ENCODE measurements around the gene C10orf143.

The C10orf143 gene

DNA sequence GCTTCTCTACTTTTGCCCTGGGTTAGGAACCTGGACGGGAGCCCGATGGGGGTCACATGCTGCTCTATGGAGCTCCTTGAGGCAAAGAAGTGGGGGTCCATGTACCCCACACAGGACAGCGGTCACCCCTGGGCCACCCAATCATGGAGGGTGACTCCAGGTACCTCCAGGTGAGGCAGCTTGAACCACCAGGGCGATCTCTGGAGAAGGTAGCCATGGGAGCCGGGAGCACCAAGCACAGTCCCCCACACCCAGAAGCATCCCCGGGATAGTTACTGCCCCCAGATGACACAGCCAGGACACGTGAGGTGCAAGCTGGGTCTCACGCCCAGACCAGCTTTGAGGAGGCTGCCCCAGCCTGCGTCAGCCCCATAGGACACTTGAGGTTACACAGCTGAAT lies 58.4 kb downstream of the C10orf143 start:
- peaks cover 10% of the 10 kb centered on the region for H3K36me3 Mint-ChIP-seq (ENCODE audit: low read depth)
- no peak overlapping the region for H3K27ac Mint-ChIP-seq
- no peaks in the 10 kb centered on the region for H3K9me3 Mint-ChIP-seq
- H3K4me1 Mint-ChIP-seq (ENCODE audit: low read depth): no peaks in the 10 kb centered on the region
- H3K4me3 Mint-ChIP-seq: no peak overlapping the region
- H3K27me3 Mint-ChIP-seq: no peaks in the 10 kb centered on the region

DNA sequence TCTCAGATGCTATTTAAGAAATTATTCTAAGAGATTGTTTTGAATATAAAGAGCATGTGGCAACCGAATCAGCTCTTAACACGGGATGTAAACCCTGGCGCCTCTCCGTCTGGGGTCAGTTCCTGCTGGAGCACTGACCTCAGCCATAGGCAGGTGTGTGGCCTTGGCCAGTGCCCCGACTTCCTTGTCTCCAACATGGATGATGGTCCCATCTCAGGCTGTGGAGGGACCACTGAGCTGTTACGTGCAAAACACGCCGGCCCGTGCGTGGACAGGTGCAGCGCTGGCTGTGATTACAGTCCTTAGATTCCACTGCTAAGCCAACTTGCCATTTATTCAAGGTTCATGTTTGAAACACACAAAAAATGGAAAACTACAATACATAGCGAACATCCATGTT lies 59.9 kb downstream of the C10orf143 start:
- Mint-ChIP-seq H3K27ac (no peak overlapping the region), H3K4me3 (no peak overlapping the region), H3K4me1 (ENCODE audit: low read depth) (no peaks in the 10 kb centered on the region), H3K36me3 (ENCODE audit: low read depth) (peaks cover 6% of the 10 kb centered on the region), H3K27me3 (no peaks in the 10 kb centered on the region), H3K9me3 (no peaks in the 10 kb centered on the region)

DNA sequence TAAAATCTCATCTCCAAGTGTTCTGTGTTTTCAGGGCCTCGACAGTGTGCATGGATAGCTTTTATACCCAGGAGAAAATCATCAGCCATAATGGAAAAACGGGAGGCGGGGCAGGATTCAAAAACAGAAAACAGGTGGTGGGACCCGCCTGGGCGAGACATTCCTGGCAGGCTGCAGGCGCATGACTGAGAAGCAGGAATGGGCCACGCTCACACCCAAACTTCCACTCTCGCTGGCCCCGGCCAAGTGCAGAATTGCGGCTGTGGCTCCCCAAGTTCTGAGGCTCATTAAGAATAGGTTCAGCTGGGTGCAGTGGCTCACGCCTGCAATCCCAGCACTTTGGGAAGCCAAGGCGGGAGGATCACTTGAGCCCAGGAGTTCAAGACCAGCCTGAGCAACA lies 60.6 kb downstream of the C10orf143 start:
- no peaks in the 10 kb centered on the region for H3K9me3 Mint-ChIP-seq
- H3K4me1 Mint-ChIP-seq (ENCODE audit: low read depth): no peaks in the 10 kb centered on the region
- no peaks in the 10 kb centered on the region for H3K27me3 Mint-ChIP-seq
- no peak overlapping the region for H3K27ac Mint-ChIP-seq
- H3K4me3 Mint-ChIP-seq: no peak overlapping the region
- peaks cover 5% of the 10 kb centered on the region for H3K36me3 Mint-ChIP-seq (ENCODE audit: low read depth)

- Mint-ChIP-seq H3K27me3 (no peaks in the 10 kb centered on the region), H3K4me3 (no peak overlapping the region), H3K27ac (no peak overlapping the region), H3K4me1 (ENCODE audit: low read depth) (no peaks in the 10 kb centered on the region), H3K36me3 (ENCODE audit: low read depth) (no peaks in the 10 kb centered on the region), H3K9me3 (no peaks in the 10 kb centered on the region)
Measured at GRCh38 chr10:130049244-130049643, 61.4 kb downstream of the C10orf143 start.

GRCh38 chr10:130048081-130048480 lies 62.5 kb downstream of the C10orf143 start:
- Mint-ChIP-seq H3K4me3 (no peak overlapping the region), H3K27me3 (peaks cover 6% of the 10 kb centered on the region), H3K36me3 (ENCODE audit: low read depth) (no peaks in the 10 kb centered on the region), H3K27ac (no peak overlapping the region), H3K9me3 (no peaks in the 10 kb centered on the region), H3K4me1 (ENCODE audit: low read depth) (no peaks in the 10 kb centered on the region)

GRCh38 chr10:130047336-130047735 lies 63.3 kb downstream of the C10orf143 start:
- no peaks in the 10 kb centered on the region for H3K9me3 Mint-ChIP-seq
- no peak overlapping the region for H3K27ac Mint-ChIP-seq
- H3K27me3 Mint-ChIP-seq: peaks cover 6% of the 10 kb centered on the region
- H3K4me3 Mint-ChIP-seq: no peak overlapping the region
- no peaks in the 10 kb centered on the region for H3K4me1 Mint-ChIP-seq (ENCODE audit: low read depth)
- no peaks in the 10 kb centered on the region for H3K36me3 Mint-ChIP-seq (ENCODE audit: low read depth)

DNA sequence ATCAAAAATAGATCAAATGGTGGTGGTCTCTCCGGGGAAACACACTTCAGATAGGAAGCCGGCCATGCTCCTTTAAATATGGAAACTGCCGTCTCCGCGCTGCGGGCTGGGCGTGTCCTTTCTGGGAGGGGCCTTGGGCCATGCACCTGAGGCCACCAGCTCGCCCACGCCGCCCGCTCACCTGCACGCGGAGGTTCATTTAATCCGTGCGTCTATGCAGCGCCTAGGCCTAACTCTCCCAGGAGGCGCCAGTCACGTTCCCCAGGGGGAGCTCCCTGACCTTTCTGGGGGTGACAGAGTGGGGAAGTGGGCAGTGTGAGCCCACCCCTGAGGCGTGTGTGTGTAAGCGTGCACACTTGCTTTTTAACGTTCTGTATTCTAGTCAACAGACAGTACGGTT lies 64.0 kb downstream of the C10orf143 start:
- Mint-ChIP-seq H3K4me1 (ENCODE audit: low read depth) (no peaks in the 10 kb centered on the region), H3K27me3 (peaks cover 6% of the 10 kb centered on the region), H3K27ac (no peak overlapping the region), H3K9me3 (no peaks in the 10 kb centered on the region), H3K4me3 (no peak overlapping the region), H3K36me3 (ENCODE audit: low read depth) (no peaks in the 10 kb centered on the region)

DNA sequence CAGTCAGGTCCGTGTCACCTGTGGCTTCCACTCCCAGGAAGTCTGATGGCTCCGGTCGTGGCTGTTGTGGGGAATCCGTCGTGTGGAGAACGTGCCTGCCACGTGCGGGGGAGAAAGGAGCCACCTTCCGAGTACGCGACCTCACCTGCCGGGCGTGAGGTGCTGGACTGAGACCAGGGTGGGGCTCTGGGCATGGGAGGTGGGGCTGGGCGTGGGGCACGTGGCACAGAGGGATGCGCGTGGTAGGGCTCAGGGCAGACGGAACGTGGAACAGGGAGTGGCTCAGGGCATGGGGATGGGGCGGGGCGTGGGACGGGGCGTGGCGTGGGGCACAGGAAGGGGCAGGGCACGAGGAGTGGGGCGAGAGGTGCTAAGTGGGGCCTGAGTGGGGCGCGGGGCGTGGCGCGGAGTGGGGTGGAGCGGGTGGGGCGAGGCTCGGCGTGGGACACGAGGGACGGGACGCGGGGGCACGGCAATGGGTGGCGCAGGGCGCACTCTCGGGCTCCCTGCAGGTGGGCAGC lies 64.8 kb downstream of the C10orf143 start:
- Mint-ChIP-seq H3K27me3 (peaks cover 6% of the 10 kb centered on the region), H3K4me3 (no peak overlapping the region), H3K4me1 (ENCODE audit: low read depth) (no peaks in the 10 kb centered on the region), H3K27ac (no peak overlapping the region), H3K9me3 (no peaks in the 10 kb centered on the region), H3K36me3 (ENCODE audit: low read depth) (no peaks in the 10 kb centered on the region)

DNA sequence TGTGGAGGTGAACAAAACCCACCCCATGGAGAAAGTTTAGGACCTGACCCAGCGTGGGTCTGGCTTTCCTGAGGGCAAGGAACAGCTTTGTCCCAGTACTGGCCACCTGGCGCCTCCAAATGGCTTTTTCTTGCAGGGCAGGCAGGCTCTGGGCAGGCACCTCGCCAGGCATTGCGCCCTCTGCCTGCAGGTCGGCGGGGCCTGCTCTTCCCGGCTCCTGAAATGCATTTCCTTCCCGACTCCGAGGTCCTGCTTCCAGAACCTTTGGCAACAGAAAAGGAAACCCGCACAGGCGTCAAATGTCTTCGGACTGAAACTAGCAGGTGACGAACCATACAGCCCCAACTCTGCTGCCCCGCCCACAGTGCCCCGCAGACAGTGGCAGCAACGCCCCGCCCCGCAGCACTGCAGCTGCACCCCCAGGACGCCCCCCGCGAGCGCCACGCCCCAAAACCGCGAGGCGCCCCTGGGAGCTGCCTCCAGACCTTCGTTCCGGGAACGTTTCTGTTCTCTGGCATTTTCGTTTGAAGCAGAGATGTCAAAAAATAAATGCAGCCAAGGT lies 65.5 kb downstream of the C10orf143 start:
- Mint-ChIP-seq H3K27me3 (peaks cover 6% of the 10 kb centered on the region), H3K4me1 (ENCODE audit: low read depth) (no peaks in the 10 kb centered on the region), H3K9me3 (no peaks in the 10 kb centered on the region), H3K27ac (no peak overlapping the region), H3K36me3 (ENCODE audit: low read depth) (no peaks in the 10 kb centered on the region), H3K4me3 (no peak overlapping the region)

GRCh38 chr10:130044067-130045061 lies 66.3 kb downstream of the C10orf143 start:
- H3K27ac Mint-ChIP-seq: no peak overlapping the region
- peaks cover 6% of the 10 kb centered on the region for H3K27me3 Mint-ChIP-seq
- no peaks in the 10 kb centered on the region for H3K36me3 Mint-ChIP-seq (ENCODE audit: low read depth)
- no peaks in the 10 kb centered on the region for H3K4me1 Mint-ChIP-seq (ENCODE audit: low read depth)
- no peak overlapping the region for H3K4me3 Mint-ChIP-seq
- no peaks in the 10 kb centered on the region for H3K9me3 Mint-ChIP-seq

DNA sequence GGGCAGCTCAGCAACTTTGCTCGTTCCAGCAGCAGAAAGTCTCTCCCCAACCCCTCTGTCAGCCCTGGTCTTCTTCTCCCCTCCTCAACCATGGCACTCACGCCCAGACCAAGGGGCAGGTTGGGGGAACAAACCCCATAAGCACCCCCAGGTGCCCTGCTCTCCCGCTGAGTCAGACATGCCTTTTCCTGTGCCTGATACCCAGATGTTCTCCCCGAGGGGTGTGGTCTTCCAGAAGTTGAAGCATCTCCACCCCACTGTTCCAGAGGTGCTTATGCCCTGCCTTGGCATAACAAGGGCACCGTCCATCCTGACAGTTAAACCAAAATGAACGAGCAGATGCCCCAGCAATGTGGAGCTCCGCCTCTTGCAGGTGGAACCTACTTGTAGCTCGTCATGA lies 67.1 kb downstream of the C10orf143 start:
- Mint-ChIP-seq H3K4me3 (no peak overlapping the region), H3K36me3 (ENCODE audit: low read depth) (no peaks in the 10 kb centered on the region)

DNA sequence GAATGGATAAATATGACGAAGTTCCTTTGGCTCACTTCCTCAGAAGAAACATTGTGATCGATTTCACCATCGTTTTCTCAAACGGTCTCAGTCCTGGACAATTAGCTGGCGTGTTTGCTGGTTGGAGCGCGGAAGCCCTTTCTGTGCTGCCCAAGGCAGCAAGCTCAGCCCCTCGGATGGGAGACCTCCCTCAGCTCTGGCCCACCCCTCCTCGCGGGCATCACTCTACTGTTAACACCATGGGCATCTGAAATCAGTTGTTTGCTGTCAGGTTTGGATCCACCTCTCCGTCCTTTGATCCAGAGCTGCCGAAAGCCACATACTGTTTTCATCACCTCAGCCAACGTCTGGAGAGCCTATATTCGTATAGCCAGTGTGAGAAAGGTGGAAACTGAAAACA lies 68.2 kb downstream of the C10orf143 start:
- no peaks in the 10 kb centered on the region for H3K4me1 Mint-ChIP-seq (ENCODE audit: low read depth)
- H3K27ac Mint-ChIP-seq: no peak overlapping the region
- no peaks in the 10 kb centered on the region for H3K9me3 Mint-ChIP-seq
- no peak overlapping the region for H3K4me3 Mint-ChIP-seq
- H3K27me3 Mint-ChIP-seq: peaks cover 10% of the 10 kb centered on the region
- no peaks in the 10 kb centered on the region for H3K36me3 Mint-ChIP-seq (ENCODE audit: low read depth)

More for the DNA sequence above, 67.1 kb downstream of the C10orf143 start:
- Mint-ChIP-seq H3K9me3 (no peaks in the 10 kb centered on the region), H3K4me1 (ENCODE audit: low read depth) (no peaks in the 10 kb centered on the region), H3K27ac (no peak overlapping the region), H3K27me3 (peaks cover 6% of the 10 kb centered on the region)

DNA sequence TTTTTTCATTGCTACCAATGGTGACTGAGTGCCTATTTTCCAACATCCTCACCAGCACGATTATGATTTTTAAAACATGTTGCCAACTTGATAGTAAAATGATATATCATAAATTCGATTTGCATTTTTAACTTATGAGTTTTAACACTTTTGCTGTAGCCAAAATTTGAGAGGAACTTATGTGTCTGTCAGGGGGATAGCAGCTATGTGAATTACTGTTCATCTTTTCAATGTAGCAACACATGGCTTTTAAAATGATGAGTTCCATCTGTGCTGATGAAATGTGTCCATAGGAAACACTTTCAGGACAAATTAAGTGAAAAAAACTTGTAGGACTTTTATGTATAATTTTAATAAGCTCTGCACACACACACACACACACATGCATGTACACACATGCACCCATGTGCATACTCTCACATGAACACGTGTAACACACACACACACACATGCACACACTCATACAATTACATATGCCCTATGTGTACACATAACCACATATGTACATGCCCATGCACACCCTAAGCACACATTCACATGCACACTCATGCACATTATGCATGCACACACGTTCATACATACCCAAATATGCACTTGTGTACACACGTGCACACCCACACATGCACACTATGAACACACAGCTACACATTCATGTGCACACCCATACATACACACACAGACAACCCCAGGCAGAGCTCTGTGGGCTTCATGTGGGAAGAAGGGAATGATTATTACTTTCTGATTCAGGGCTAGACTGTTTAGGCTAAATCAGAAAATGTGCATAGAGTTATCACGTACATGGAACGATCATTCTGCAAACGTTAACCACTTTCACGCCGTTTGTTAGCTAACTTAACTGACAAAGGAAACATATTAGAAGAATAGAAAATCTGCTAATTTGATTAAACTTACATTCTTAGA lies 68.9 kb downstream of the C10orf143 start:
- no peaks in the 10 kb centered on the region for H3K4me1 Mint-ChIP-seq (ENCODE audit: low read depth)
- peaks cover 10% of the 10 kb centered on the region for H3K27me3 Mint-ChIP-seq
- no peak overlapping the region for H3K4me3 Mint-ChIP-seq
- H3K27ac Mint-ChIP-seq: no peak overlapping the region
- H3K9me3 Mint-ChIP-seq: no peaks in the 10 kb centered on the region
- no peaks in the 10 kb centered on the region for H3K36me3 Mint-ChIP-seq (ENCODE audit: low read depth)

DNA sequence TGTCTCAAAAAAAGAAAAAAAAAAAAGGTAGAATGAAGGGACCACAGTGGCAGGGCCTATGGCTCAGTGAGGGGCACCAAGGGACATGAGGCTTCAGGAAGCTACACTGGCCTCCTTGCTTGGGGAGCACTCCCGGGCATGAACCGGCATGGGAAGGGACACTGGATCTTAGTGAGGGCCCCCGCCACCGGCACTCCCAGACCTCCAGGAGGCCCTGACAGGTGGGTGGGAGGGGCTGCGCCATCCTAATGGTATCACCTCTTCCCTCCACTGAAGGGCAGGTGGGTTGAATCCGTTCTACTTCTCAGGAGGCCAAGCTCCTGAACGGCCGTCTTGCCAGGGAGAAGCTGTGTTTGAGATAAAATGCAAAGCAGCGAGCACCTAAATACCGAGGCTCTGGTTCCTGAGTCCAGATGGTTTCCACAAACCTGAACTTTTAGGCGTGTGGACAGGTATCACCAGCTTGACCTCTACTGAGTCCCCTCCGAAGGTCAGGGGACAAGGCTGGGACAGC lies 69.8 kb downstream of the C10orf143 start:
- Mint-ChIP-seq H3K27ac (no peak overlapping the region), H3K4me1 (ENCODE audit: low read depth) (no peaks in the 10 kb centered on the region), H3K9me3 (no peaks in the 10 kb centered on the region), H3K27me3 (peaks cover 10% of the 10 kb centered on the region), H3K36me3 (ENCODE audit: low read depth) (no peaks in the 10 kb centered on the region), H3K4me3 (no peak overlapping the region)
